HFFc6 (cell line): ENCODE data around the gene ANO7. TPM values are rescaled to one million over a fixed set of nuclear protein-coding genes. Genes with fewer than 3 reads are reported as not detected.

ENCODE experiments used
- DNase-seq: peaks from one replicate; pipeline ENCODE4 v3.0.0-alpha.2; 2018
- H3K27ac Mint-ChIP-seq: 2 replicates; pipeline ENCODE4 v1.8.0; 2020; ENCODE audit warnings: mild to moderate bottlenecking, mixed read lengths
- H3K27me3 Mint-ChIP-seq: 2 replicates; pipeline ENCODE4 v1.8.0; 2021; ENCODE audit warnings: mild to moderate bottlenecking, moderate library complexity, mixed read lengths; ENCODE audit not compliant: insufficient read depth
- H3K36me3 Mint-ChIP-seq: 2 replicates; pipeline ENCODE4 v1.8.0; 2021; ENCODE audit warnings: low read depth, mixed read lengths
- H3K4me1 Mint-ChIP-seq: 2 replicates; pipeline ENCODE4 v1.8.0; 2020; ENCODE audit warnings: low read depth, mixed read lengths
- H3K4me3 Mint-ChIP-seq: 2 replicates; pipeline ENCODE4 v1.8.0; 2020; ENCODE audit warnings: mild to moderate bottlenecking, moderate library complexity, mixed read lengths
- H3K9me3 Mint-ChIP-seq: 2 replicates; pipeline ENCODE4 v1.8.0; 2020; ENCODE audit warnings: mild to moderate bottlenecking, mixed read lengths
- CTCF ChIP-seq: fragments of 200-600 bp; sonication (generic); IDR thresholded peaks from 2 replicates; pipeline ENCODE4 v1.5.0; 2021; ENCODE audit warnings: antibody characterized with exemption, mild to moderate bottlenecking
- total RNA-seq, 6 experiments: library from RNA; stranded (reverse); fragmentation: NEBNext Ultra II Directional; extraction: Animal tissue kit (Norgen Biotek cat#: 25700); gene quantifications; 2 replicates in 1 of 6; 3 replicates in 5 of 6; pipeline ENCODE4 v1.2.3, GENCODE V29; 2021

The ANO7 gene
- total RNA-seq, 6 experiments from 2014 or later: 0.80 to 1.4 (median 1.2) TPM

- TF ChIP-seq CTCF: no peak
- H3K4me1 Mint-ChIP-seq: peaks cover 60% of the 10 kb centered on the region
- peak overlapping the region; percentile 22; the same call in 1 of the 2 replicates for H3K4me3 Mint-ChIP-seq
- H3K36me3 Mint-ChIP-seq: peaks cover 13% of the 10 kb centered on the region; the same call in 1 of the 2 replicates
- peak; percentile 30 for DNase-seq
- H3K27me3 Mint-ChIP-seq: peaks cover 41% of the 10 kb centered on the region
- peak overlapping the region; percentile 73 for H3K27ac Mint-ChIP-seq
- H3K9me3 Mint-ChIP-seq: peaks cover 14% of the 10 kb centered on the region
Observed at GRCh38 chr2:241223211-241224017, 34.9 kb downstream of the ANO7 start.

- Mint-ChIP-seq H3K4me1 (peaks cover 51% of the 10 kb centered on the region), H3K4me3 (peak overlapping the region; percentile 69), H3K36me3 (peaks cover 17% of the 10 kb centered on the region), H3K27ac (peak overlapping the region; percentile 73), H3K27me3 (peaks cover 44% of the 10 kb centered on the region), H3K9me3 (peaks cover 14% of the 10 kb centered on the region)
- peak; percentile 19; the same call in 1 of the 2 replicates for TF ChIP-seq CTCF
- peak; percentile 71 for DNase-seq
Observed at GRCh38 chr2:241224018-241224850, 35.8 kb downstream of the ANO7 start.

GRCh38 chr2:241224851-241225438, 36.5 kb downstream of the ANO7 start:
- Mint-ChIP-seq H3K27ac (peak overlapping the region; percentile 73), H3K27me3 (peaks cover 44% of the 10 kb centered on the region), H3K4me3 (peak overlapping the region; percentile 69), H3K9me3 (peaks cover 14% of the 10 kb centered on the region), H3K36me3 (peaks cover 19% of the 10 kb centered on the region), H3K4me1 (peaks cover 44% of the 10 kb centered on the region)
- DNase-seq: no peak
- no peak for TF ChIP-seq CTCF

- Mint-ChIP-seq H3K36me3 (peaks cover 19% of the 10 kb centered on the region), H3K27me3 (peaks cover 46% of the 10 kb centered on the region), H3K9me3 (peaks cover 14% of the 10 kb centered on the region), H3K27ac (0 out of 2 replicates have a peak overlapping the region, but pooled peaks have one; percentile 73), H3K4me1 (peaks cover 42% of the 10 kb centered on the region), H3K4me3 (no peak overlapping the region; the same call in 1 of the 2 replicates)
- TF ChIP-seq CTCF: no peak
- no peak for DNase-seq
Observed at GRCh38 chr2:241225545-241225944, 37.1 kb downstream of the ANO7 start.

- TF ChIP-seq CTCF: no peak
- H3K9me3 Mint-ChIP-seq: peaks cover 14% of the 10 kb centered on the region
- DNase-seq: no peak
- H3K27me3 Mint-ChIP-seq: peaks cover 48% of the 10 kb centered on the region
- no peak overlapping the region; the same call in 1 of the 2 replicates for H3K4me3 Mint-ChIP-seq
- H3K36me3 Mint-ChIP-seq: peaks cover 19% of the 10 kb centered on the region
- H3K27ac Mint-ChIP-seq: no peak overlapping the region
- peaks cover 42% of the 10 kb centered on the region for H3K4me1 Mint-ChIP-seq
Observed at GRCh38 chr2:241225983-241226382, 37.5 kb downstream of the ANO7 start.
